NCI-H2227 treated with DMSO at 0.1 percent for 48 hours (cell line): ENCODE measurements around the gene CSTB.
"Not testable (repeated sequence)": the region's sequence is repeated elsewhere in the genome, so short reads cannot be mapped to it uniquely, and the experiment has no call there.

Experiments
- DNase-seq: peaks from one replicate; lab custom pipeline; 2025; lab: John Stamatoyannopoulos, UW

The CSTB gene

DNA sequence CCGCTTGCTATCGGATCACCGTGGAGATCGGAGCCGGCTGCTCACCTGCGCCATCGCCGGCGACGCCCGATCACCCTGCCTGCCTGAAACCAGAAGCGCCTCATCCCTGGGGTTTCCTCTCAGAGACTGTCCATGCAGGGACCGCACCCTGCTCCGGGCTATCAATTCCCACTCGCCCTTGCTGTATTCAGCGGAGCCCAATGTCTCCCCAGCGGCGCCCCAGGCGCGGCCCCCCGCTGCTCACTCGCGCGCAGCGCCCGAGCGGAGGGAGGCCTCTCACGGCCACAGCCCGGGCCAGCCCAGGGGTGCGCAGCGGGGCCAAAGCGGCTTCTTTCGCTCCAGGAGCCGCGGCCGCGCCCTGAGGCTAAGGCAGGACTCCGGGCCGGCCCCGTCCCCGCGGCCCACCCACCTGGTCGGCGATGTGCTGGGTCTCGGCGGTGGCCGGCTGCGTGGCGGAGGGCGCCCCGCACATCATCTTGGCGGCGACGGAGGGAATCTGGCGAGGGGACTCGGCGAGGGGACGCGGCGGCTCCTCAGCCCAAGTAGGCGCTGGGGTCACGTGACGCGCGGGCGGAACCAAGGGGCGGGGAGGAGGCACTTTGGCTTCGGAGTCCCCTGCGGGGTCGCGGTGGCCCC is at the start of gene CSTB:
TSS of gene CSTB (minus strand) at position 514 of the 636 bp plus-strand sequence. CDS start at position 475, 39 bp downstream.
- DNase-seq = peak; percentile 66

DNA sequence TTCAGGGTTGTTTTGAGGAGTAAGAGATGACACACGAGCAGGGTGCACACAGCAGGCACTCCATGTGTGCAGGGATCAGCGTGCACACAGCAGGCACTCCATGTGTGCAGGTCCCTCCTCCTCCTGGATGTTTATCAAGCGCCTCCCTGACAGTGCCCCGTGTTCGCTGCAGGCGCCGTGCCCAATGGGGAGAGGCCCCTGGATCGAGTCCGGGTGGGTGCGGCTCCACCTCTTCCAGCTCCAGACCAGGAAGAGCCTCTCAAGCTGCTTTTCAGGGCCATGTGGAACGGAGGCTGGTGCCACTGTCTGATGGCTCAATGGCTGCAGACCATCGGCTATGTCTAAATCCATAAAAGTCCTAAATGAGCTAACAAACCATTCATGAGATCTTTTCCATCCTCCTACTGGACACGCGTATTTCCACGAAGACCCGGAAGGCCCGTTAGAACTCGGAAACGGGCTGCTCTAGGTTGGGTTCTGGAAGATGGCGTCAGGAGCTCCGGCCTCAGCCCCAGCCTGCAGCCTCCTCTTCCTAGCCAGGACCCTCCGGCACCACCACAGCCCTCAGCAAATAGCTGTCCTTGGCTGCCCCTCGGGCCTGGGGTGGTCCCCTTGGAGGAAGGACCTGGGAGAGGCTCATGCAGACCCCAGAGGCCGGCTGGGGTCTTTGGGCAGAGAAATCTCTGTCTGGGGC is 49.3 kb upstream of the CSTB start:
- no peak for DNase-seq

- DNase-seq = no peak
Measured at GRCh38 chr21:43824333-43825241, 48.5 kb upstream of the CSTB start.

DNA sequence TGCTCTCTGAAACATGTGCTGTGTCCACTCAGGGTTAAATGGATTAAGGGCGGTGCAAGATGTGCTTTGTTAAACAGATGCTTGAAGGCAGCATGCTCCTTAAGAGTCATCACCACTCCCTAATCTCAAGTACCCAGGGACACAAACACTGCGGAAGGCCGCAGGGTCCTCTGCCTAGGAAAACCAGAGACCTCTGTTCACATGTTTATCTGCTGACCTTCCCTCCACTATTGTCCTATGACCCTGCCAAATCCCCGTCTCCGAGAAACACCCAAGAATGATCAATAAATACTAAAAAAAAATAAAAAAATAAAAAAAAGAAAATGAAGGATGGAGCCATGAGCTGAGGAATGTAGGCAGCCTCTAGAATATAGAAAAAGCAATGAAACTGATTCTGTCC is 46.6 kb upstream of the CSTB start:
- DNase-seq = not testable (repeated sequence)

- DNase-seq = not testable (repeated sequence)
Measured at GRCh38 chr21:43822166-43822565, 46.1 kb upstream of the CSTB start.

GRCh38 chr21:43820466-43820865 is 44.4 kb upstream of the CSTB start:
- no peak for DNase-seq

- no peak for DNase-seq
Measured at GRCh38 chr21:43819511-43820405, 43.6 kb upstream of the CSTB start.

DNA sequence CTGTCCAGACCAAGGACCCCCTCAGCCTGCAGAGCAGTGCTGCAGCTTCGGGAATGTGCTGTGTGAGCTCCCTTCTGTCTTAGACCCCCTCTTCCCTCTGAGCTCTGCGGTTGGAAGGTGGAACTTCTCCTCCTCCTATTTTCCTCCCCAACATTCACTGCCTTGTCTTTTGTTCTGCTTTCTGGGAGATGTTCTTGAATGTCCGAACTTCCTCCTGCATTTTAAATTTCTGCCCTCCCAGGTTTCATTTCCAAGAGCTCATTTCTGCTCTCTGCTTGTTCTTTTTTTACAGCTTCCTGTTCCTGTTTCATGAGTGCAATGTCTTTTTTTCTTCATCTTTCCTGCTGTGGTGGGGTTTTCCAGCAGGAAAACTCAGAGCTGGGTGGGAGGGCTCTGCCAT is 42.6 kb upstream of the CSTB start:
- DNase-seq = no peak

- DNase-seq = no peak
Measured at GRCh38 chr21:43817157-43818086, 41.3 kb upstream of the CSTB start.

DNA sequence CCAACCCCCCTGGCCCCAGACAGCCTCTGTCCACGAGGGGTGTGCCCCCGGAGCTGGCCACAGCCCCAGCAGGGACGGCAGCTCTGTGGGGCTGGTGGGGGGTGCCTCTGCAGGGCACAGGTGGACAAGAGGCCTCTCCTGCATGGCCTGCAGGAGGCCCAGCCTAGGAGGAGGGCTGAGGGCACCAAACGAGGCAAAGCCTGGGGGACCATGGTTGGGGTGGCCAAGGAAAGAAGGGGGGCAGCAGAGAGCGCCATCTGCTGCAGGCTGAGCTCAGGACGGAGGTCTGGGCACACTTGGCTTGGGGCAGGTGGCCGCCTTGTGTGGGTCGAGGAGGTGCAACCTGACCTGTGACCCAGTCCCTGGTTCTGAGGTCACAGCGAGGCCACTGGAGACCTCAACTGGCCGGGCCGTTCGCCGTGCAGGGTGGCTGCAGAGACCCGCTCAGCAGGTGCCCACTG is 40.5 kb upstream of the CSTB start:
- no peak for DNase-seq

- no peak for DNase-seq
Measured at GRCh38 chr21:43815991-43816390, 39.9 kb upstream of the CSTB start.

- DNase-seq = no peak
Measured at GRCh38 chr21:43815107-43815613, 39.1 kb upstream of the CSTB start.

GRCh38 chr21:43814215-43815106 is 38.4 kb upstream of the CSTB start:
- no peak for DNase-seq

- no peak for DNase-seq
Measured at GRCh38 chr21:43813656-43813980, 37.5 kb upstream of the CSTB start.

GRCh38 chr21:43812957-43813655 is 37.0 kb upstream of the CSTB start:
- no peak for DNase-seq

DNA sequence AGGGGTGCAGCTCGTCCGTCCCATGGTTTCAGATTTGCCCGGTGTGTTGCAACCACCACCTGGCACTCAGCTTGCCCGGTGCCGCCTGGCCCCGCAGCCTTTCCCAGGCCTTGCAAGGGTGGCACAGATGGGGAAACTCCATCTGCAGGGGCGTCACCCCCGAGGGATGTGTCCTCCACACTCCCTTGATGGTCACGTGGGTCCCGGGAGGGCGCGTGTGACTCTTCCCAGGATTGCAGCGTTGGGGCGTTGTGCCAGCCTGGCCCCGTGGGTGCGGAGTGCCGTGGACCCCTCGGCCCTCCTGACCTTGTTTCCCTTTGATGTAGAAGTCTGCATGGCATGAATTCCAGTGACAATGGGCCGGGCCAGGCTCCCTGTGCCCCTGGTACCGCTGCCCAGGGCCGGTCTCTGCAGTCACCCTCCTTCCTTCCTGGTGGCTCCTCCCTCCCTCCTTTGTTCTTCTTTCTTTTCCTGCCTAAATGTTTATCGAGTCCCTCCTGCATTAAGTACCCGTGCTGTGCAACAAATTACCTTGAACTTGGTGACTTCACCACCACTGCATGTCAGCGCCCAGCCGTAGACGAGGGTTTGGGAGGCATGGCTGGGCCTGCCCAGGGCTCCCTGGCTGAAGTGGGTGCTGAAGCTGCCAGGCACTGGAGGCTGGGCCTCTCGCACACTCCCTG is 36.2 kb upstream of the CSTB start:
- DNase-seq = peak; percentile 10

DNA sequence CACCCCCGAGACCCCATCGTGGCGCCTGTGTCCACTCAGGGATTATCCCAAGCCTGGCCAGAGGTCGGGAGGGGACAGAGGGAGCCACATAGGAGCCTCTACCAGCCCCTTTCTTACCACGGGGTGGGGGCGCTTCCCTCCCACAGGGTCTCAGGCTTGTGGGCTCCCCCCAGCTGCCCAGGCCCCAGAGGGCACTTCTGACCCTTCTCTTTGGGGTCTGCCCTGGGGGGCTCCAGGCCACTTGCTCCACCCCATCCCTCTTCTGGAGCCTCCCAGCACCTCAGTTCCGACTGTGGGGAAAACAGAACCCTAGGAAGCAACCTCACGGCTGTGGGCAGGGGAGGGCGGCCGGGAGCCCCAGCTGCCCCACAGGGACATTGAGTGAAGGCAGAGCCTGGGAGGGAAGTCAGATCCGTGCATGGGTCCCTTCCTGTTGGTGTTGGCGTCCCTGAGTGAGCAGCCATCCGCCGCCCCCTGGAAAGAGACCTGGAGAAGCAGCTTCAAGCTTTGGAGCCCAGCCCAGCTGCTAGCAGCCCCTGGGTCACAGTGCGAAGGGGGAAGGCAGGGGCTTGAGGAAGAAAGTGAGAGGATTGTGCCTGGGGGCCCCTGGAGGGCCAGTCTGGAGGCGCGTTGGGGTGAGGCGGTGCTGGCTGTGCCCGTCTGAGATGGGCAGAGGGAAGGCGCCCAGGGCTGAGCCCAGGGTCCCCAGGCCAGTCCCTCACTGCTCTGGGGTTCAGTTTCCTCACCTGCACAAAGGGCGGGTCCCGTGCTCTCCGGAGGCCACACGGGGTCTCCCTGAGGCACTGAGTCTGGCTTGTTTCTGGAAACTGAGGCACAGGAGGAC is 35.4 kb upstream of the CSTB start:
- no peak for DNase-seq
